Common myeloid progenitor, CD34-positive (primary cell): Measurements from ENCODE around the gene NXPH3.

ENCODE experiments used
- CTCF ChIA-PET: fragments of 350-600 bp; sonication (Branson Sonifier 250); formaldehyde crosslinking; loops from one replicate; lab custom pipeline; 2021; ENCODE audit warnings: antibody characterized with exemption; lab: Charles Lee
- POLR2A ChIA-PET: fragments of 350-600 bp; sonication (Branson Sonifier 250); formaldehyde crosslinking; loops from one replicate; lab custom pipeline; 2021; ENCODE audit warnings: antibody characterized with exemption; lab: Charles Lee
- DNase-seq, 3 donors: peaks; one replicate each; pipeline versions ENCODE4 v3.0.0 to v3.0.0-alpha.2; 2013
- H3K27ac ChIP-seq, 2 experiments: 1 replicate in 1 of 2; 2 replicates in 1 of 2; pipeline ENCODE4 v1.7.0; 2013; ENCODE audit warnings: inconsistent platforms in 2 of 2, low read length in 2 of 2, mild to moderate bottlenecking in 2 of 2, low read depth in 1 of 2, moderate library complexity in 1 of 2; ENCODE audit not compliant: severe bottlenecking in 2 of 2, insufficient read depth in 1 of 2, poor library complexity in 1 of 2
- H3K27me3 ChIP-seq, 5 experiments: replicated peaks in 2 of 5; 1 replicate in 3 of 5; 2 replicates in 2 of 5; pipeline versions ENCODE4 v1.6.1 to v1.7.0; 2013; ENCODE audit warnings: low read length in 4 of 5, mild to moderate bottlenecking in 2 of 5, moderate library complexity in 2 of 5, inconsistent platforms in 1 of 5; ENCODE audit not compliant: insufficient read depth in 5 of 5, control insufficient read depth in 4 of 5
- H3K36me3 ChIP-seq, 4 experiments: 1 replicate in 2 of 4; 2 replicates in 2 of 4; pipeline versions ENCODE4 v1.6.1 to v1.7.0; 2013; ENCODE audit warnings: low read length in 3 of 4, control low read depth in 1 of 4, mild to moderate bottlenecking in 1 of 4; ENCODE audit not compliant: control insufficient read depth in 4 of 4, insufficient read depth in 4 of 4
- H3K4me1 ChIP-seq, 4 experiments: 1 replicate in 3 of 4; 2 replicates in 1 of 4; pipeline versions ENCODE4 v1.6.1 to v1.7.1; 2013; ENCODE audit warnings: low read length in 3 of 4, mild to moderate bottlenecking in 3 of 4, control low read depth in 1 of 4, inconsistent platforms in 1 of 4, moderate library complexity in 1 of 4; ENCODE audit not compliant: control insufficient read depth in 4 of 4, insufficient read depth in 4 of 4; ENCODE audit errors: control extremely low read depth in 1 of 4
- H3K4me3 ChIP-seq, 7 experiments: 1 replicate in 4 of 7; 2 replicates in 3 of 7; pipeline versions ENCODE4 v1.5.1 to v1.7.0; 2013; ENCODE audit warnings: mild to moderate bottlenecking in 7 of 7, low read length in 6 of 7, moderate library complexity in 6 of 7, inconsistent platforms in 2 of 7, low read depth in 2 of 7, control low read depth in 1 of 7; ENCODE audit not compliant: insufficient read depth in 4 of 7, control insufficient read depth in 1 of 7; ENCODE audit errors: extremely low read depth in 1 of 7
- H3K9me3 ChIP-seq, 5 experiments: 1 replicate in 4 of 5; 2 replicates in 1 of 5; pipeline versions ENCODE4 v1.6.1 to v1.7.1; 2013; ENCODE audit warnings: low read length in 4 of 5, mild to moderate bottlenecking in 2 of 5, inconsistent platforms in 1 of 5, low read depth in 1 of 5, moderate library complexity in 1 of 5; ENCODE audit not compliant: control insufficient read depth in 4 of 5, insufficient read depth in 2 of 5; ENCODE audit errors: control extremely low read depth in 1 of 5
- WGBS: methylation state at CpG from one replicate; pipeline ENCODE4 v1.1.5; 2013; ENCODE audit not compliant: insufficient coverage; 5-methylcytosine and 5-hydroxymethylcytosine counted together

Gene NXPH3

GRCh38 chr17:49616086-49616485 lies 40.4 kb downstream of the NXPH3 start:
- CTCF ChIA-PET = interaction anchor here (1.2 to 3.0 kb wide), 5 partner anchors 12 to 80 kb away, joined by 3 to 17 read pairs (median 6); no protein-coding TSS in a partner anchor
- POLR2A ChIA-PET = no interaction called here
- peaks cover 0 to 7% (median 2%) of the 10 kb centered on the region in 4 experiments for H3K4me1 ChIP-seq
- no peaks in the 10 kb centered on the region for H3K9me3 ChIP-seq
- WGBS = 86% methylated on average over 2 of the region's 3 CpGs
- no peaks in the 10 kb centered on the region for H3K27me3 ChIP-seq
- no peak overlapping the region for H3K27ac ChIP-seq
- peak in 1 of 3 donors; percentile 9 for DNase-seq
- peaks cover 27 to 71% (median 51%) of the 10 kb centered on the region in 4 experiments for H3K36me3 ChIP-seq
- H3K4me3 ChIP-seq = no peak overlapping the region

- 20% methylated on average over 3 of the region's 10 CpGs for WGBS
- DNase-seq = peak in 1 of 3 donors; percentile 17
- Histone ChIP-seq H3K36me3 (peaks cover 32 to 72% (median 51%) of the 10 kb centered on the region in 4 experiments), H3K4me3 (no peak overlapping the region), H3K27ac (no peak overlapping the region), H3K4me1 (peaks cover 0 to 7% (median 2%) of the 10 kb centered on the region in 4 experiments), H3K27me3 (no peaks in the 10 kb centered on the region), H3K9me3 (no peaks in the 10 kb centered on the region)
- POLR2A ChIA-PET = no interaction called here
- CTCF ChIA-PET = interaction anchor here (0.6 to 3.0 kb wide), 3 partner anchors 11 to 71 kb away, joined by 3 to 17 read pairs (median 6); no protein-coding TSS in a partner anchor
Observed at GRCh38 chr17:49616601-49617131, 41.0 kb downstream of the NXPH3 start.

GRCh38 chr17:49618028-49618611 lies 42.4 kb downstream of the NXPH3 start:
- Histone ChIP-seq H3K27ac (peak overlapping the region in 1 of 2 experiments; percentile 6), H3K9me3 (no peaks in the 10 kb centered on the region), H3K36me3 (peaks cover 34 to 77% (median 57%) of the 10 kb centered on the region in 4 experiments), H3K27me3 (no peaks in the 10 kb centered on the region), H3K4me3 (no peak overlapping the region), H3K4me1 (peaks cover 4 to 15% (median 11%) of the 10 kb centered on the region in 4 experiments)
- WGBS = 100% methylated on average over 2 of the region's 3 CpGs
- POLR2A ChIA-PET = no interaction called here
- CTCF ChIA-PET = interaction anchor here (0.9 to 1.4 kb wide), 4 partner anchors 45 to 91 kb away, joined by 3 to 4 read pairs (median 3); no protein-coding TSS in a partner anchor
- peak in 1 of 3 donors; percentile 13 for DNase-seq

- DNase-seq = no peak
- peaks cover 21 to 60% (median 40%) of the 10 kb centered on the region in 4 experiments for H3K36me3 ChIP-seq
- ChIA-PET CTCF (interaction anchor here (0.7 to 1.2 kb wide), 4 partner anchors 10 to 74 kb away, joined by 3 to 4 read pairs (median 3); no protein-coding TSS in a partner anchor), POLR2A (interaction anchor here (0.6 kb wide), 1 partner anchor 22 kb away, joined by 3 read pairs; no protein-coding TSS in a partner anchor)
- no peaks in the 10 kb centered on the region for H3K27me3 ChIP-seq
- H3K4me3 ChIP-seq = no peak overlapping the region
- no peaks in the 10 kb centered on the region for H3K9me3 ChIP-seq
- H3K4me1 ChIP-seq = peaks cover 4 to 15% (median 11%) of the 10 kb centered on the region in 4 experiments
- no peak overlapping the region for H3K27ac ChIP-seq
Observed at GRCh38 chr17:49621420-49621819, 45.7 kb downstream of the NXPH3 start.

GRCh38 chr17:49621946-49622529 lies 46.4 kb downstream of the NXPH3 start:
- no peak for DNase-seq
- no CpG with 5 or more reads among the region's 2 CpGs for WGBS
- ChIA-PET POLR2A (interaction anchor here (0.6 kb wide), 1 partner anchor 22 kb away, joined by 3 read pairs; no protein-coding TSS in a partner anchor), CTCF (interaction anchor here (1.0 to 1.2 kb wide), 2 partner anchors 13 to 74 kb away, joined by 3 read pairs; no protein-coding TSS in a partner anchor)
- H3K27me3 ChIP-seq = no peaks in the 10 kb centered on the region
- no peak overlapping the region for H3K4me3 ChIP-seq
- H3K27ac ChIP-seq = peak overlapping the region in 1 of 2 experiments; percentile 43
- peaks cover 18 to 54% (median 37%) of the 10 kb centered on the region in 4 experiments for H3K36me3 ChIP-seq
- H3K9me3 ChIP-seq = no peaks in the 10 kb centered on the region
- H3K4me1 ChIP-seq = peaks cover 4 to 15% (median 10%) of the 10 kb centered on the region in 4 experiments

DNA sequence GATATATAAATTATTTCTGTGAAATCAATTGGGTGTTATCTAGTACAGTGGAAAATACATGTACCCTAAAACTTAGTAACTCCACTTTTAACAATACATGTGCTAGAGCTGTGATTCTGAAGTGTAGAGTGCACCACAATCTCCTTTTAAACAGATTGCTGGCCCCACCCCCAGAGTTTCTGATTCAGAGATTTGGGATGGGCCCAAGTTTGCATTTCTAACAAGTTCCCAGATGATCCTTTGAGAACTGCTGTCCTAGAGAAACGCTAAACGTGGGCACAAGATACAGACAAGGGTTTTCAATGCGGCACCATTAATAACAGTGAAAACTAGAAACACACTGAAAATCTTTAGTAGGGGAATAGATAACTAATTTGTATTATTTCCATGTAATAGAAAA lies 49.2 kb downstream of the NXPH3 start:
- no peak for DNase-seq
- ChIA-PET POLR2A (interaction anchor here (0.6 kb wide), 1 partner anchor 21 kb away, joined by 4 read pairs; no protein-coding TSS in a partner anchor), CTCF (interaction anchor here (0.6 to 1.0 kb wide), 2 partner anchors 12 to 22 kb away, joined by 3 read pairs; no protein-coding TSS in a partner anchor)
- H3K27me3 ChIP-seq = no peaks in the 10 kb centered on the region
- no peak overlapping the region for H3K4me3 ChIP-seq
- H3K4me1 ChIP-seq = peaks cover 4 to 10% (median 8%) of the 10 kb centered on the region in 4 experiments
- no peak overlapping the region for H3K27ac ChIP-seq
- peaks cover 7 to 28% (median 20%) of the 10 kb centered on the region in 4 experiments for H3K36me3 ChIP-seq
- H3K9me3 ChIP-seq = no peaks in the 10 kb centered on the region
- WGBS = no CpG with 5 or more reads among the region's 3 CpGs
